Epithelial cell of esophagus (primary cell): Measurements from ENCODE around the gene OR9A4.

Experiments used
- DNase-seq: peaks from one replicate; pipeline ENCODE4 v3.0.0; 2010; ENCODE audit warnings: low read depth
- H3K4me3 ChIP-seq: 2 replicates; pipeline ENCODE4 v1.5.1; 2011; ENCODE audit warnings: mild to moderate bottlenecking, low read length, control low read depth
- TF ChIP-seq, protein P1 (sequence below): IDR thresholded peaks from 2 replicates; pipeline ENCODE4 v1.5.1; 2011; ENCODE audit warnings: low read depth, mild to moderate bottlenecking, low read length, control low read depth, inconsistent platforms; ENCODE audit not compliant: insufficient read depth; ENCODE audit errors: missing control alignments

The OR9A4 gene

DNA sequence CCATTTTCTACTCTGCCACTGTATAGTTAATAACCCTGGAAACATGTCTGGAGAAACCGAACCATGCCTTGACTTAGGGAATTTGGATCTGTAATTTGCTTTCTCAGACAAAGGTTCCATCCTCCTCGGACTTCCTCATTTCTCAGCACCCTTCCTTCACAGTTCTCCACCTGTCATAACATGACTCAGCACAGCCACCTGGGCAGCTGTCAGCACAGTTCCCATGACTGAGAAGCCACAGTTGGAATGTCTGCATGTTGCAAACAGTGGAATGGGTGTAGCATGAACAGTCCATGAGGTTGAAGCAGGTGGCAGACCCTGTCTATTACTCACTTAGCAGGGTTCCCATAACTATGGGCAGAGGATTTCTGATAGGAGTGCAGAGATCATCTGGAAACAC lies 634 bp upstream of the OR9A4 start:
- no peak overlapping the region for H3K4me3 ChIP-seq
- TF ChIP-seq, protein P1, sequence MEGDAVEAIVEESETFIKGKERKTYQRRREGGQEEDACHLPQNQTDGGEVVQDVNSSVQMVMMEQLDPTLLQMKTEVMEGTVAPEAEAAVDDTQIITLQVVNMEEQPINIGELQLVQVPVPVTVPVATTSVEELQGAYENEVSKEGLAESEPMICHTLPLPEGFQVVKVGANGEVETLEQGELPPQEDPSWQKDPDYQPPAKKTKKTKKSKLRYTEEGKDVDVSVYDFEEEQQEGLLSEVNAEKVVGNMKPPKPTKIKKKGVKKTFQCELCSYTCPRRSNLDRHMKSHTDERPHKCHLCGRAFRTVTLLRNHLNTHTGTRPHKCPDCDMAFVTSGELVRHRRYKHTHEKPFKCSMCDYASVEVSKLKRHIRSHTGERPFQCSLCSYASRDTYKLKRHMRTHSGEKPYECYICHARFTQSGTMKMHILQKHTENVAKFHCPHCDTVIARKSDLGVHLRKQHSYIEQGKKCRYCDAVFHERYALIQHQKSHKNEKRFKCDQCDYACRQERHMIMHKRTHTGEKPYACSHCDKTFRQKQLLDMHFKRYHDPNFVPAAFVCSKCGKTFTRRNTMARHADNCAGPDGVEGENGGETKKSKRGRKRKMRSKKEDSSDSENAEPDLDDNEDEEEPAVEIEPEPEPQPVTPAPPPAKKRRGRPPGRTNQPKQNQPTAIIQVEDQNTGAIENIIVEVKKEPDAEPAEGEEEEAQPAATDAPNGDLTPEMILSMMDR, result no peak
- peak; percentile 98 for DNase-seq

GRCh38 chr7:141920281-141920680 lies 4.1 kb downstream of the OR9A4 start:
- peak; percentile 89 for DNase-seq
- TF ChIP-seq, protein P1, result no peak

DNA sequence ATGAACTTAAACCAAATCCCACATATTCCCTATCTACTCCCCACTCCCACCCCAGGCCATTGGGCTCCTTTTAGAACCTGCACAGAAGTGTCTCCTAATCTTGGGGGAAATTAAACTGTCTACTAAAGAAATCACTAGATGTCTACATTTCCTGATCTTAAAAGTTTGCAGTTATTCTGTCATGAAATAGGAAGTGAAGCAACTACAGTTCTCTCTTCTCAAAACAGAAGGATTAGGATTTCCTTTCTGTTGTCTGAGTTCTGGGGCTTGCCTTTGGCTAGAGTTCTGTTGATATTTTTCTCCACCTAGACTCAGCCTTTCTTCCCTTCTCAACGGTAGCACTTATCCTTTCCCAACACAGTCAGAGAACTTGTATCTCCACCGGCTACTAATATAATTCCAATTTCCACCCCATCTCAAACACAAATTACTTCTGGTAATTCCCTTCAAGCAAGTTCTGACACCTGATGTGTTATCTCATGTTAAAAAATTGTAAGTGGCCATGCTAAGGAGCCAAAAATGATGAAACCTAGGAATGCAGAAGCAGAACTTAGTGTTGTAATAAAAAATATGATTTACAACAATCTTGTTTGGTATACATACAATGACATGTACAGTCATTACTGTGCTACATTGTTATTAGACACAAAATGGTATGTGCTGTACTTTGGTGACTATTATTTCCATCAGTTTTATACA lies 12.1 kb downstream of the OR9A4 start:
- TF ChIP-seq, protein P1, result no peak
- H3K4me3 ChIP-seq, result no peak overlapping the region
- peak; percentile 49 for DNase-seq

More at GRCh38 chr7:141920281-141920680, 4.1 kb downstream of the OR9A4 start:
- H3K4me3 ChIP-seq, result no peak overlapping the region

GRCh38 chr7:141928845-141929195 lies 12.6 kb downstream of the OR9A4 start:
- H3K4me3 ChIP-seq, result no peak overlapping the region
- DNase-seq, result no peak
- TF ChIP-seq, protein P1, result no peak

GRCh38 chr7:141930211-141930610 lies 14.0 kb downstream of the OR9A4 start:
- no peak for DNase-seq
- TF ChIP-seq, protein P1, result no peak
- H3K4me3 ChIP-seq, result no peak overlapping the region

DNA sequence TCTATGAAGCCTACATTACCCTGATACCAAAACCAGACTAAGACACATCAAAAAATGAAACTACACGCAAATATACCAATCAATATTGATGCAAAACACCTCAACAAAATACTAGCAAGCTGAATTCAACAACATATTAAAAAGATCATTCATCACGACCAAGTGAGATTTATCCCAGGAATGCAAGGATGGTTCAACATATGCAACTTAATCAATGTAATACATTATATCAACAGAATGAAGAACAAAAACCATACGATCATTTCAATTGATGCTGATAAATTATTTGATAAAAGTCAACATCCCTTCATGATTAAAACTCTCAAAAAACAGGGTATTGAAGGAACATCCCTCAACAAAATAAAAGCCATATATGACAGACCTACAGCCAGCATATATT lies 24.9 kb downstream of the OR9A4 start:
- no peak overlapping the region for H3K4me3 ChIP-seq
- DNase-seq, result no peak
- TF ChIP-seq, protein P1, result no peak

DNA sequence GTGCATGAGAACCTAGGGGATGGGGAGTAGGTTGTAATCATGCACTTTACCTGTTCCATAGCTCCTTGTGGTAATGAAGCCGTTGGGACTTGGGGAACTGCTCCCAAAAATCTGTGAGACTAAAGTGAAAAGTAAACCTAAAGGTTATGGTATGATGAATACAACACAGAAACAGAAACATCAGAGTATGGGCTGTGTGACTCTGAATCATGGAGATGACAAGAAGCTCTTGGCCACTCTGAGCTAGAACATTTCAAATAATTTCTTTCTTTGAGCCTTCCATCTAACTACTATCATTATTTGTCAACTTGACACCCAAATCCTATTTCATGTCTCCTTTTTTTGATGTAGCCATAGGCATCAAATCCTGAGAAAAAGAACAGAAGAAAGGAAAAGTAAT lies 27.6 kb downstream of the OR9A4 start:
- DNase-seq, result no peak
- TF ChIP-seq, protein P1, result no peak

More for the DNA sequence above, 27.6 kb downstream of the OR9A4 start:
- no peak overlapping the region for H3K4me3 ChIP-seq
